Measurements from ENCODE around the gene NTM.

NTM gene

GRCh38 chr11:131945706-131946105 lies 575.3 kb downstream of the NTM start:
- DNase-seq = no peak

GRCh38 chr11:131947511-131947910 lies 577.1 kb downstream of the NTM start:
- no peak for DNase-seq

GRCh38 chr11:131951121-131951520 lies 580.7 kb downstream of the NTM start:
- no peak for DNase-seq

GRCh38 chr11:131954146-131954545 lies 583.7 kb downstream of the NTM start:
- no peak for DNase-seq

- DNase-seq = no peak
Measured at GRCh38 chr11:131955904-131956303, 585.5 kb downstream of the NTM start.

- DNase-seq = no peak
Measured at GRCh38 chr11:131957201-131957600, 586.8 kb downstream of the NTM start.

- no peak for DNase-seq
Measured at GRCh38 chr11:131957875-131958274, 587.5 kb downstream of the NTM start.

GRCh38 chr11:131962818-131963217 lies 592.4 kb downstream of the NTM start:
- DNase-seq = no peak

- no peak for DNase-seq
Measured at GRCh38 chr11:131964698-131965483, 594.5 kb downstream of the NTM start.

GRCh38 chr11:131965504-131965903 lies 595.1 kb downstream of the NTM start:
- no peak for DNase-seq

- DNase-seq = no peak
Measured at GRCh38 chr11:131966667-131967066, 596.3 kb downstream of the NTM start.

- no peak for DNase-seq
Measured at GRCh38 chr11:131969261-131969660, 598.8 kb downstream of the NTM start.

- DNase-seq = no peak
Measured at GRCh38 chr11:131973061-131973460, 602.6 kb downstream of the NTM start.

- DNase-seq = no peak
Measured at GRCh38 chr11:131975619-131976018, 605.2 kb downstream of the NTM start.

GRCh38 chr11:131976021-131976420 lies 605.6 kb downstream of the NTM start:
- no peak for DNase-seq

- DNase-seq = no peak
Measured at GRCh38 chr11:131977231-131977630, 606.8 kb downstream of the NTM start.

GRCh38 chr11:131977854-131978253 lies 607.4 kb downstream of the NTM start:
- no peak for DNase-seq

GRCh38 chr11:131978351-131978750 lies 607.9 kb downstream of the NTM start:
- DNase-seq = no peak

- no peak for DNase-seq
Measured at GRCh38 chr11:131979364-131979763, 608.9 kb downstream of the NTM start.

GRCh38 chr11:131980199-131980598 lies 609.8 kb downstream of the NTM start:
- DNase-seq = no peak

GRCh38 chr11:131980888-131981668 lies 610.7 kb downstream of the NTM start:
- DNase-seq = no peak

GRCh38 chr11:131982154-131982553 lies 611.7 kb downstream of the NTM start:
- DNase-seq = no peak

- no peak for DNase-seq
Measured at GRCh38 chr11:131985846-131986301, 615.5 kb downstream of the NTM start.

GRCh38 chr11:131987703-131988102 lies 617.3 kb downstream of the NTM start:
- no peak for DNase-seq

All from DMS 273 treated with DMSO at 0.1 percent for 48 hours (cell line).